Right lobe of liver (tissue), 6 donors: Measurements from ENCODE around the gene NOXO1. TPM values are rescaled to one million over a fixed set of nuclear protein-coding genes. Genes with fewer than 3 reads are reported as not detected.

ENCODE experiments used
- ATAC-seq, 4 donors: fragments of 200-7000 bp; cut with Tn5 transposase; one replicate each; pipeline ENCODE4 v1.9.1; 2020; ENCODE audit warnings: mild to moderate bottlenecking in 4 of 4, moderate library complexity in 4 of 4
- DNase-seq, 3 donors: peaks; one replicate each; pipeline ENCODE4 v3.0.0-alpha.2; 2020
- H3K27ac ChIP-seq, 3 donors: fragments of 200-600 bp; one replicate each; pipeline ENCODE4 v1.8.0; 2022
- H3K27me3 ChIP-seq, 2 donors: fragments of 200-600 bp; one replicate each; pipeline ENCODE4 v1.8.0; 2022
- H3K36me3 ChIP-seq, 4 donors: fragments of 200-600 bp; sonication (generic) in 1 of 4; one replicate each; pipeline versions ENCODE4 v1.5.1 to v1.8.0; 2017 to 2022; ENCODE audit warnings: control low read depth in 1 of 4
- H3K4me1 ChIP-seq, 4 donors: fragments of 200-600 bp; sonication (generic) in 1 of 4; one replicate each; pipeline versions ENCODE4 v1.5.1 to v1.8.0; 2017 to 2022; ENCODE audit warnings: control low read depth in 1 of 4
- H3K4me3 ChIP-seq, 3 donors: fragments of 200-600 bp; one replicate each; pipeline ENCODE4 v1.8.0; 2022
- H3K9me3 ChIP-seq, 4 donors: fragments of 200-600 bp; sonication (generic) in 1 of 4; one replicate each; pipeline versions ENCODE4 v1.5.1 to v1.8.0; 2017 to 2022; ENCODE audit warnings: control low read depth in 1 of 4
- POLR2A ChIP-seq: fragments of 450-650 bp; IDR thresholded peaks from one replicate; pipeline ENCODE4 v1.6.1; 2017; ENCODE audit warnings: antibody characterized with exemption, mild to moderate bottlenecking
- WGBS: methylation state at CpG from one replicate; pipeline ENCODE4 v1.1.6; 2018; ENCODE audit warnings: low coverage, low lambda C conversion rate; ENCODE audit not compliant: insufficient coverage; ENCODE audit errors: missing lambda C conversion rate; 5-methylcytosine and 5-hydroxymethylcytosine counted together
- intact Hi-C, 2 donors: fragments of 100-400 bp; cut with DNase I; formaldehyde crosslinking; loops; one replicate each; pipeline versions ENCODE4 v1.11.2 to v1.14.1; 2022
- total RNA-seq, 6 experiments: library from RNA; depleted of rRNA in 2 of 6; stranded (reverse); fragments of >200 nt in 2 of 6; fragmentation: NEBNext Ultra II Directional in 3 of 6; extraction: Animal tissue kit (Norgen Biotek cat#: 25700) in 3 of 6; gene quantifications; one replicate each; pipeline versions ENCODE4 v1.1.0 to v1.2.4, GENCODE V29; 2016 to 2023
- TF ChIP-seq, protein P1 (sequence below), 4 donors: fragments of 200-600 bp in 3 of 4; fragments of 450-650 bp in 1 of 4; IDR thresholded peaks; one replicate each; pipeline versions ENCODE4 v1.5.1 to v1.8.0; 2016 to 2022; ENCODE audit warnings: antibody characterized with exemption in 4 of 4, mild to moderate bottlenecking in 2 of 4
- donor health status: DM: no; HTN: yes; CAD: no.
- donor health status: DM: no; HTN: no; CAD: no.
- donor health status: DM: no; HTN: no; CAD: no.
- donor health status: DM: no; HTN: yes; CAD: no.
- donor health status: DM: no; HTN: yes; CAD: no.

The NOXO1 gene
- total RNA-seq, 6 experiments from 2014 or later = 0.51 to 1.3 (median 0.60) TPM; not detected in 2

- no peak for TF ChIP-seq POLR2A
- TF ChIP-seq, protein P1, sequence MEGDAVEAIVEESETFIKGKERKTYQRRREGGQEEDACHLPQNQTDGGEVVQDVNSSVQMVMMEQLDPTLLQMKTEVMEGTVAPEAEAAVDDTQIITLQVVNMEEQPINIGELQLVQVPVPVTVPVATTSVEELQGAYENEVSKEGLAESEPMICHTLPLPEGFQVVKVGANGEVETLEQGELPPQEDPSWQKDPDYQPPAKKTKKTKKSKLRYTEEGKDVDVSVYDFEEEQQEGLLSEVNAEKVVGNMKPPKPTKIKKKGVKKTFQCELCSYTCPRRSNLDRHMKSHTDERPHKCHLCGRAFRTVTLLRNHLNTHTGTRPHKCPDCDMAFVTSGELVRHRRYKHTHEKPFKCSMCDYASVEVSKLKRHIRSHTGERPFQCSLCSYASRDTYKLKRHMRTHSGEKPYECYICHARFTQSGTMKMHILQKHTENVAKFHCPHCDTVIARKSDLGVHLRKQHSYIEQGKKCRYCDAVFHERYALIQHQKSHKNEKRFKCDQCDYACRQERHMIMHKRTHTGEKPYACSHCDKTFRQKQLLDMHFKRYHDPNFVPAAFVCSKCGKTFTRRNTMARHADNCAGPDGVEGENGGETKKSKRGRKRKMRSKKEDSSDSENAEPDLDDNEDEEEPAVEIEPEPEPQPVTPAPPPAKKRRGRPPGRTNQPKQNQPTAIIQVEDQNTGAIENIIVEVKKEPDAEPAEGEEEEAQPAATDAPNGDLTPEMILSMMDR (IDR thresholded peaks at IDR 0.05) = no peak
- ATAC-seq = no peak
- no peak overlapping the region for H3K4me3 ChIP-seq
Measured at GRCh38 chr16:1979271-1980029, 1.8 kb downstream of the NOXO1 start.

DNA sequence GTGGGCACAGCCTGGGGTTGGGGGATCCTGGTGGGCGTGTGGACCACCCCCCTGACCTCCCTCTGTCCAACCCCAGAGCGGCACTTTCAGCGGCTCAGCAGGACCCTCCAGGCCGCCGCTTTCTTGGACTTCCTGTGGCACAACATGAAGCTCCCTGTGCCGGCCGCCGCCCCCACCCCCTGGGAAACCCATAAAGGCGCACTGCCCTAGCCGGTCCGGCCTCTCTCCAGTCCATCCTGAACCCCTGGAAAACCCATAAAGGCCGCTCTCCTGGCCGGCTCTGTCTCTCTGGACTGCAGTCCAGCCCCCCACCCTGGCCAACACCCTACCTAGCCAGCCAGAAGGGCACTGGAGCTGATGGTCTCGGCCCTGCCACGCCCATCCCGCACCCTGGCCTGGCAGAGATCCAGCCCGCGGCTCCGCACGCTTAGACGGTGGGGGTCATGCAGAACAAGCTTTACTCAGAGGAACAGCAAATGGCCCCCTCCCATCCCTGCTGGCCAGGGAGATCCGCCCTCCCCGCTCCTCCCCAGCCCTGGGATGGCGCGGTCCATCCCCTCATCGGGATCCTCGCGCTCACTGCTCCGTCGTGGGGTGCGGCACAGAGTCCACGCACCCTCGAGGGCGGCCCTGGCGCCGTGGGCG lies 2.7 kb downstream of the NOXO1 start:
- peaks cover 0 to 10% (median 3%) of the 10 kb centered on the region in 4 donors for H3K4me1 ChIP-seq
- no peak overlapping the region for H3K27ac ChIP-seq
- H3K36me3 ChIP-seq = peaks cover 0 to 33% (median 10%) of the 10 kb centered on the region in 4 donors
- DNase-seq (no peak), ATAC-seq (no peak)
- no peak for TF ChIP-seq POLR2A
- TF ChIP-seq, protein P1 (IDR thresholded peaks at IDR 0.05) = no peak
- H3K27me3 ChIP-seq = no peaks in the 10 kb centered on the region
- 70% methylated on average over 4 of the region's 37 CpGs for WGBS
- intact Hi-C loops = no loop called here
- no peak overlapping the region for H3K4me3 ChIP-seq
- H3K9me3 ChIP-seq = no peaks in the 10 kb centered on the region

More at GRCh38 chr16:1979271-1980029, 1.8 kb downstream of the NOXO1 start:
- 28% methylated on average over 6 of the region's 70 CpGs for WGBS
- H3K27me3 ChIP-seq = no peaks in the 10 kb centered on the region
- H3K4me1 ChIP-seq = peaks cover 0 to 10% (median 3%) of the 10 kb centered on the region in 4 donors
- H3K36me3 ChIP-seq = peaks cover 0 to 31% (median 10%) of the 10 kb centered on the region in 4 donors
- H3K9me3 ChIP-seq = no peaks in the 10 kb centered on the region
- intact Hi-C loops = no loop called here
- DNase-seq = no peak
- H3K27ac ChIP-seq = no peak overlapping the region

DNA sequence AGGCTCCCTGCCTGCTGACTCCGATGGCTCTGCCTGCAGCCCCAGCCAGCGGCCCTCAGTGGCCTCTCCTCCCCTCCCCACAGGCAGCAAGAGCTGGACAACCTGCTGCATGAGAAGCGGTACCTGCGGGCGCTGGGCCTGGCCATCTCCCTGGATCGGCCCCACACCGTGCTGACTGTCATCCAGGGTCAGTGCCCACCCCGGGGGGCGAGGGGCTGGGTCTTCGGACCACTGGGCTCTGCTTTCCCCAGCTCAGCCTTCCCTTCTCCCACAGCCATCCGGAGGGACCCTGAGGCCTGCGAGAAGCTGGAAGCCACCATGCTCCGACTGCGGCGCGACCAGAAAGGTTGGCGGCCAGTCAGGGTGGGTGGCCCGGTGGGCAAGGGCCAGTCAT lies 3.4 kb downstream of the NOXO1 start:
- Histone ChIP-seq H3K4me1 (peaks cover 0 to 8% (median 3%) of the 10 kb centered on the region in 4 donors), H3K9me3 (no peaks in the 10 kb centered on the region), H3K27me3 (no peaks in the 10 kb centered on the region), H3K36me3 (peaks cover 0 to 33% (median 10%) of the 10 kb centered on the region in 4 donors), H3K4me3 (no peak overlapping the region), H3K27ac (no peak overlapping the region)
- ATAC-seq (no peak), DNase-seq (no peak)
- WGBS = no CpG with 5 or more reads among the region's 18 CpGs
- intact Hi-C loops = no loop called here
- TF ChIP-seq POLR2A = no peak
- TF ChIP-seq, protein P1 (IDR thresholded peaks at IDR 0.05) = no peak

DNA sequence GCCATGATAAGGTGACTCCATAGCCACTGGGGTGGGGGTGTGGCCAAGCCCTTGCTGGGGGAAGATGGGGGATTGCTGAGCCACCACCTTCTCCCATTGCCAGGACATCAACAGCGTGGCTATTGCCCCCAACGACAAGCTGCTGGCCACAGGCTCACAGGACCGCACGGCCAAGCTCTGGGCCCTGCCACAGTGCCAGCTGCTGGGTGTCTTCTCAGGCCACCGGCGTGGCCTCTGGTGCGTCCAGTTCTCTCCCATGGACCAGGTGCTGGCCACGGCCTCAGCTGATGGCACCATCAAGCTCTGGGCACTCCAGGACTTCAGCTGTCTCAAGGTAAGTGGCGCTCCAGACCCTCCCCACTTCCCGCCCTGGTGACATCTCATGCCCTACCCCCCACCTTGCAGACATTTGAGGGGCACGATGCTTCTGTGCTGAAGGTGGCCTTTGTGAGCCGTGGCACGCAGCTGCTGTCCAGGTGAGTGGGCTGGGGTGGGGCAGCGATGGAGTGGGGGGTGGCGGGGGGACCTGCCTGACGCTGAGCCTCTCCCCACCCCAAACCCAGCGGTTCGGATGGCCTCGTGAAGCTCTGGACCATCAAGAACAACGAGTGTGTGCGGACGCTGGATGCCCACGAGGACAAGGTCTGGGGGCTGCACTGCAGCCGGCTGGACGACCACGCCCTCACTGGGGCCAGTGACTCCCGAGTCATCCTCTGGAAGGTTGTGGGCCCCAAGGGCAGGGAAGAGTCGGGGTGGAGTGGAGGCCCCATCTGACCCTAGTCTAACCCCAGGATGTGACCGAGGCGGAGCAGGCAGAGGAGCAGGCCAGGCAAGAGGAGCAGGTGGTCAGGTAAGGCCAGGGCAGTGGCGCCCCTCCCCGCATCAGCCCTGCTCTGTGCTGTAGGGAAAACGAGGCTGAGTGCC lies 4.1 kb downstream of the NOXO1 start:
- intact Hi-C loops = no loop called here
- no peaks in the 10 kb centered on the region for H3K27me3 ChIP-seq
- WGBS = 97% methylated on average over 11 of the region's 33 CpGs
- TF ChIP-seq, protein P1 (IDR thresholded peaks at IDR 0.05) = no peak
- TF ChIP-seq POLR2A = no peak
- peaks cover 0 to 11% (median 5%) of the 10 kb centered on the region in 4 donors for H3K4me1 ChIP-seq
- H3K4me3 ChIP-seq = no peak overlapping the region
- no peak for ATAC-seq
- DNase-seq = no peak
- H3K36me3 ChIP-seq = peaks cover 0 to 33% (median 10%) of the 10 kb centered on the region in 4 donors
- H3K27ac ChIP-seq = no peak overlapping the region
- no peaks in the 10 kb centered on the region for H3K9me3 ChIP-seq
